ENCODE measurements around the gene NHEJ1. TPM values are rescaled to one million over a fixed set of nuclear protein-coding genes. Genes with fewer than 3 reads are reported as not detected.

The NHEJ1 gene
- total and polyA plus RNA-seq, 4 donors: 8.4 to 21.1 (median 12.5) TPM

GRCh38 chr2:219159771-219160185 is 837 bp downstream of the NHEJ1 start:
- H3K9ac ChIP-seq (ENCODE audit: insufficient read depth in 1 of 2, low read length in 2 of 2): peak overlapping the region in 1 of 2 donors; percentile 78
- H3K9me3 ChIP-seq (ENCODE audit: control insufficient read depth in 4 of 4, insufficient read depth in 3 of 4, low read length in 3 of 4): no peaks in the 10 kb centered on the region
- peak in 1 of 3 donors; percentile 9 for DNase-seq
- peak overlapping the region; percentile 8 for H3K4me3 ChIP-seq
- no peaks in the 10 kb centered on the region for H3K27me3 ChIP-seq (ENCODE audit: control insufficient read depth in 3 of 3, insufficient read depth in 3 of 3, low read length in 2 of 3)
- H3K4me1 ChIP-seq (ENCODE audit: control insufficient read depth in 5 of 5, insufficient read depth in 5 of 5, low read length in 5 of 5): peaks cover 0 to 5% (median 5%) of the 10 kb centered on the region in 5 donors
- ATAC-seq (ENCODE audit: insufficient read depth, low FRiP score): no peak
- 8 to 17% methylated on average over 18 of the region's 18 CpGs for WGBS, 2 donors
- peaks cover 3 to 7% (median 6%) of the 10 kb centered on the region in 4 donors for H3K36me3 ChIP-seq (ENCODE audit: control insufficient read depth in 4 of 4, insufficient read depth in 4 of 4, low read length in 4 of 4)
- no peak for TF ChIP-seq CTCF (IDR thresholded peaks at IDR 0.05; ENCODE audit: control extremely low read depth, extremely low read depth)
- peak overlapping the region; percentile 42 to 63 for H3K27ac ChIP-seq (ENCODE audit: low read depth in 1 of 2, low read length in 1 of 2)

- Histone ChIP-seq H3K9me3 (ENCODE audit: control insufficient read depth in 4 of 4, insufficient read depth in 3 of 4, low read length in 3 of 4) (no peaks in the 10 kb centered on the region), H3K9ac (ENCODE audit: insufficient read depth in 1 of 2, low read length in 2 of 2) (no peak overlapping the region), H3K36me3 (ENCODE audit: control insufficient read depth in 4 of 4, insufficient read depth in 4 of 4, low read length in 4 of 4) (peaks cover 3 to 10% (median 6%) of the 10 kb centered on the region in 4 donors), H3K4me3 (no peak overlapping the region), H3K27ac (ENCODE audit: low read depth in 1 of 2, low read length in 1 of 2) (no peak overlapping the region), H3K4me1 (ENCODE audit: control insufficient read depth in 5 of 5, insufficient read depth in 5 of 5, low read length in 5 of 5) (peaks cover 0 to 5% (median 5%) of the 10 kb centered on the region in 5 donors), H3K27me3 (ENCODE audit: control insufficient read depth in 3 of 3, insufficient read depth in 3 of 3, low read length in 2 of 3) (no peaks in the 10 kb centered on the region)
- TF ChIP-seq CTCF (IDR thresholded peaks at IDR 0.05; ENCODE audit: control extremely low read depth, extremely low read depth): no peak
- DNase-seq (no peak), ATAC-seq (ENCODE audit: insufficient read depth, low FRiP score) (no peak)
- 81 to 86% methylated on average over 3 of the region's 3 CpGs for WGBS, 2 donors
Observed at GRCh38 chr2:219158586-219158985, 2.0 kb downstream of the NHEJ1 start.

GRCh38 chr2:219158025-219158424 is 2.6 kb downstream of the NHEJ1 start:
- ATAC-seq (ENCODE audit: insufficient read depth, low FRiP score): no peak
- H3K9ac ChIP-seq (ENCODE audit: insufficient read depth in 1 of 2, low read length in 2 of 2): no peak overlapping the region
- H3K36me3 ChIP-seq (ENCODE audit: control insufficient read depth in 4 of 4, insufficient read depth in 4 of 4, low read length in 4 of 4): peaks cover 3 to 10% (median 6%) of the 10 kb centered on the region in 4 donors
- H3K4me1 ChIP-seq (ENCODE audit: control insufficient read depth in 5 of 5, insufficient read depth in 5 of 5, low read length in 5 of 5): peaks cover 0 to 5% (median 5%) of the 10 kb centered on the region in 5 donors
- DNase-seq: no peak
- no peak for TF ChIP-seq CTCF (IDR thresholded peaks at IDR 0.05; ENCODE audit: control extremely low read depth, extremely low read depth)
- H3K9me3 ChIP-seq (ENCODE audit: control insufficient read depth in 4 of 4, insufficient read depth in 3 of 4, low read length in 3 of 4): no peaks in the 10 kb centered on the region
- H3K4me3 ChIP-seq: no peak overlapping the region
- WGBS, 2 donors: 96% methylated on average over 4 of the region's 4 CpGs
- H3K27ac ChIP-seq (ENCODE audit: low read depth in 1 of 2, low read length in 1 of 2): no peak overlapping the region
- no peaks in the 10 kb centered on the region for H3K27me3 ChIP-seq (ENCODE audit: control insufficient read depth in 3 of 3, insufficient read depth in 3 of 3, low read length in 2 of 3)

GRCh38 chr2:219157396-219157795 is 3.2 kb downstream of the NHEJ1 start:
- no peak for ATAC-seq (ENCODE audit: insufficient read depth, low FRiP score)
- no peak for TF ChIP-seq CTCF (IDR thresholded peaks at IDR 0.05; ENCODE audit: control extremely low read depth, extremely low read depth)

More at GRCh38 chr2:219157396-219157795, 3.2 kb downstream of the NHEJ1 start:
- H3K4me3 ChIP-seq: no peak overlapping the region
- H3K9me3 ChIP-seq (ENCODE audit: control insufficient read depth in 4 of 4, insufficient read depth in 3 of 4, low read length in 3 of 4): no peaks in the 10 kb centered on the region
- no peak overlapping the region for H3K9ac ChIP-seq (ENCODE audit: insufficient read depth in 1 of 2, low read length in 2 of 2)
- DNase-seq: no peak
- H3K4me1 ChIP-seq (ENCODE audit: control insufficient read depth in 5 of 5, insufficient read depth in 5 of 5, low read length in 5 of 5): peaks cover 0 to 5% (median 5%) of the 10 kb centered on the region in 5 donors
- peaks cover 3 to 10% (median 6%) of the 10 kb centered on the region in 4 donors for H3K36me3 ChIP-seq (ENCODE audit: control insufficient read depth in 4 of 4, insufficient read depth in 4 of 4, low read length in 4 of 4)
- no peak overlapping the region for H3K27ac ChIP-seq (ENCODE audit: low read depth in 1 of 2, low read length in 1 of 2)
- H3K27me3 ChIP-seq (ENCODE audit: control insufficient read depth in 3 of 3, insufficient read depth in 3 of 3, low read length in 2 of 3): no peaks in the 10 kb centered on the region
- 89 to 94% methylated on average over 8 of the region's 8 CpGs for WGBS, 2 donors

Data from lung (tissue), 12 donors.